Esophagus mucosa (tissue), 1 donor: ENCODE measurements around the gene MAP3K5. TPM values are rescaled to one million over a fixed set of nuclear protein-coding genes. Genes with fewer than 3 reads are reported as not detected.

ENCODE experiments used
- ATAC-seq: fragments of 200-7000 bp; cut with Tn5 transposase; one replicate; pipeline ENCODE4 v1.9.1; 2020
- total RNA-seq: library from RNA; stranded (reverse); gene quantifications from one replicate; pipeline ENCODE4 v1.2.4, GENCODE V29; 2023
- donor health status: DM: yes; HTN: yes; CAD: no.

The MAP3K5 gene
- total RNA-seq, 1 donor from 2014 or later: 14.5 TPM

DNA sequence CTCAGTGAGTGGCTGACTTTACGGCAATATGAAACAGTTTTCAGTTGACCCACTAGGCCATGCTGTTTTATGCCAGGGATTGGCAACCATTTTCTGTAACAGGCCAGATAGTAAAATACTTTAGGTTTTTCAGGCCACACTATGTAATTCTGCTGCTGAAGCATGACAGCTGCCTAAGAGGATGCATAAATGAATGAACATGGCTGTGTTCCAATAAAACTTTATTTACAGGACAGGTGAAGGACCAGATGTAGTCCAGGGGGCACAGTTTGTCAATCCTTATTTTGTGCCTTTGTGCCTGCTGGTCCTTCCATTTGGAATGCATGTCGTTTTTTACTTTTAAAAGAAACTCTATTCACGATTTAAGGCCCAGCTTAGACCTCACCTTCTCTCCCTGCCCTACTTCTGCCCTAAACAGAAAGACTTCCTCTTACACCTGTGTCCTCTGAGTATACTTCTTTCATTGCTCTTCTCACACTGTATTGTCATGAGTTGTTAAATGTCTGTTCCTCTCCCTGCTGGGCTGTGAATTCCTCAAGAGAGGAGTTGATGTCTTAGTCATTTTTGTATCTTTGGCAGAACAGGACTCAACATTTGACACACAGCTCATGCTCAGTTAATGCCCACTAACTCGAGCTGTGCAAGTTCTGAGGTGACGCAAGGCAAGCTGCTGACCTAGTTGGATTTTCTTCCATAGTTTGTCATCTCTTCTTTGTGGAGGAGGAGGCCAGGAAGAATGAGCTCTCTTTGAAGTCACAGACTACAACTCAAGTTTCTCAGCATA lies 152.0 kb downstream of the MAP3K5 start:
- peak; percentile 59 for ATAC-seq

DNA sequence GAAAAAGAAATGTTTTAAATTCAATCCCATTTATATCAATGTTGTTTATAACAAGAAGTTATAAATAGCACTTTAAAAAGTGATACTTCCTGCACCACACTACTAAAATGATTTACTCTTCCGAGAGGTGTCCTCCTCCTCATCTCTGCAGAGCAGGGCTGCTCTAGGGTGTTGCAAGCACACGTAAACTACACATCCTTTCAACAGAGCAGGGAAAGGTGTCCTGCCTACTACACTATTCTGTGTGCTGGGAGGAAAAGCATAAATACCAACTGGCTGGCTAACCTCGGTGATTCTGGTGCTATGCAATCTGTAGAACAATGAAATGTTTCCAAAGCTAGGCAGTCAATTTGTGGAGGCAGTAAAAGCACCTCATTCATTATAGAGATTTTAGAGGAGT lies 152.6 kb downstream of the MAP3K5 start:
- ATAC-seq: no peak

DNA sequence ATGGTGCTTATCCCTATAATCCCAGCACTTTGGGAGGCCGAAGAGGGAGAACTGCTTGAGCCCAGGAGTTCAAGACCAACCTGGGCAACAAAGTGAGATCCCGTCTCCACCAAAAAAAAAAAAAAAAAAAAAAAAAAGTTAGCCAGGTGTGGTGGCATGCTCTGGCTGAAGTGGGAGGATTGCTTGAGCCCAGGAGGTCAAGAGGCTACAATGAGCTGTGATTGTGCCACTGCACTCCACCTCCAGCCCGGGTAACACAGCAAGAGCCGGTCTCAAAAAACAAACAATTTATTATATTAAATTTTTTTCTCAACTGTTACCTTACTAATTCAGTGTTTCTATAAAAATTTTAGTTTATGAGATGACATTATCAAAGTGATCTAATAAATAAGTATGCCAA lies 156.7 kb downstream of the MAP3K5 start:
- ATAC-seq: no peak

DNA sequence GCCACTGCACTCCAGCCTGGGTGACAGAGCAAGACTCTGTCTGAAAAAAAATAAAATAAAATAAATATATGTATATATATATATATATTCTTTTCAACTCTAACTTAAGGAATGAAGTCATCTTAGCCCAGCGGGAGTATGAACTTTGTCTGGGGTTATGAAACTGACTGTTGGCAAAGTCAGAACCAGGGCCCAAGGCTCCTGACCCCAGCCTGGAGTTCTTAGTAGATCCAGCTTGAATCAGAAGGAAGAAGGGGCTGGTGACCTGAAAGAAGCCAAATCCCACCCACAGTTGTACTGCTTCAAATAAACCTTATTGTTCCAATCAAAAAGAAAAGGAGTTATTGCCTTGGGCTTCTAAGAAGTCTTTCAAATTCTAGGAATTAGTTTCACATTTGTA lies 158.9 kb downstream of the MAP3K5 start:
- no peak for ATAC-seq

DNA sequence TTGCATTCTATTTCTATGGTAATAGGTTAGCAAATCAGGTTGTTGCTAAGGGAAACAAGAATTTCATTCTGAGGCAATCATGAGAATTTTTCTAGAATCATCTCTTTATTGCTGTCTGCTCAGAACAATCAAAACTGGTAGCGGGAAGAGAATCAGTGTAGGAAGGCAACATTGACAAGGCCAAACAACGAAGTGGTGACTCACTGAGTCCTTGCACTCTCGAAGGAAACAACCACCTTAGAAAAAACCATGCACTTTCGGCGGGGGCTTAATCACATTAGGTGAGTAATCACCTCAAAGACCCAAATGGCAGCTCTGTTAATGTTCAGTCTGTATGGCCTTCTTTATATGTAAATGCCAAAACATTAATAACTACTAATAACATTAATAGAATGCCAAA lies 163.3 kb downstream of the MAP3K5 start:
- no peak for ATAC-seq

DNA sequence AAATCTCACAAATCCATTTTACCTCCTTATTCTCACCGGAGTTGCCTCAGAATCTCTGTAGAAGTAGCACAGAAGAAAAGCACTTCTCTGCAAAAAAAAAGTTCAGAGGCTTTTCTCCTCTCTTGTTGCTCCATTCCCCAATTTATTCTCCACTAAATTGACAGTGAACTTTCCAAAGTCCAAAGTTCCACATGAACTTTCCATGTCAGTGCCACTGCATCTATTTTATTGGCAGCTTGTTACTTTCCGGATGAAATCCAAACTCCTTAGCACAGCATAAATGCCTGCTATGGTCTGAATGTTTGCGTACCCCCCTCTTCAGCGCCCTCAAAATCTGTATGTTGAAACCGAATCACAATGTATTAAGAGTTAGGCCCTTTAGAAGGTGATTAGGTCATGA lies 165.1 kb downstream of the MAP3K5 start:
- no peak for ATAC-seq

DNA sequence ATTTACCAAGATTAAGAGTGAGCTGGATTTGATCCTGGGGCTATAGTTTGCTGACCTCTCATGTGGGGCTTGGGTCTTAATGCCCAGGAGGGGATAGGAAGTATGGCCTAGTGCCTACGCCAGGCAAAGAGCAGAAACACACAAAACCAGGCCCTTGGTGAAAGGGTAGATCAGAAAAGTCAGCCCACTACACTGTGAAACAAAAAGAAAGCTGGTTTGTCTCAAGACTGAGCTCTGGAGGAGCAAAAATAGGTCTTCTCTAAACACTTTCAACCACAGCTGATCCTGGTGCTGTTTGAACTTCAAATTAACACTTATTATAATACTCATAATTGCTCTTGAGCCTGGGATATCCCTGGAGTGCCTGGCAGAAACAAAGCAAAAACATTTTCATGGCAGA lies 167.0 kb downstream of the MAP3K5 start:
- ATAC-seq: no peak

DNA sequence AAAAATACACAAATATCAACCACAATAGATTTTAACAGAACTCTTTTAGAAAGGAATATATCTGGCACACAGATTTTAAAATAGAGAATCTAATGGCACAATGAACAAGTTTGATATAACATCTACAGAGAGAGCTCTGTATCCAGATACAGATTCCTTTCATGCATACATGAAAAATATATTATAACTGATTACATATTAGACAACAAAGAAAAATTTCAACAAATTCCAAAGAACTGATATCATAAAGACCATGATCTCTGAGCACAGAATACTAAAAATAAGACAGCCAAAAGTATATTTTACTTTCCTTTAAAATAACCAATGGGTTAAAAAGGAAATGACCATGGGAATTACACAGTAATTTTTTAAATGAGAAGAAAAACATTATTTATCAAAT lies 167.9 kb downstream of the MAP3K5 start:
- no peak for ATAC-seq

DNA sequence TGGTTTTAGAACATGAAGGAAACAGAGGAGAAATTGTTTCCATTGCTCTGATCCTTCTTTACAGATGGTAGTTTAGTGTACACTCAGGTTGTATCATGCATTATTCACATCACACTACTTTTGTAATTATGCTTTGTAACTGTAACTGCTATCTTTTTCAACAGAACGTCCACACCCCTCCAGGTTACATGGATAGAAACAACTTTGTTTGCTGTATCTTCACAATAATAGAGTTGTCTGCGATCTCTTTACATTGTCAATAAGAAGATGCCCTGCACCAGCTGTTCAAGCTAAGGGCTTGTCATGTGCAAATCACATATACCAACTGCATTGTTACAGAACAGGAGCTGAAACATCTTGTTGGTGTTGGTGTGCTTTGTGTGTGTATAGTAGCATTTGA lies 174.2 kb downstream of the MAP3K5 start:
- no peak for ATAC-seq

DNA sequence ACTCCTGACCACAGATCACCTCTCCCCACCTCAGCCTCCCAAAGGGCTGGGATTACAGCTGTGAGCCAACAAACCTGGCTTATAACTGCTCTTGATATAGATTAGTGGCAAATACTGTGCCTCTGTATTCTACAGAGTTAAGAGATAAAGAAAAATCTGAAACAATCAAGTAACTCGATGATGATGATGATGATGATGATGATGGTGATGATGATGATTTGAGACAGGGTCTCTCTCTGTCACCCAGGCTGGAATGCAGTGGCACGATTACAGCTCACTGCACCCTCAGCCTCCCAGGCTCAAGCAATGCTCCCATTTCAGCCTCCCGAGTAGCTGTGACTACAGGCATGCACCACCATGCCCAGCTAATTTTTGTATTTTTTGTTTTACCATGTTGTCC lies 175.8 kb downstream of the MAP3K5 start:
- no peak for ATAC-seq

DNA sequence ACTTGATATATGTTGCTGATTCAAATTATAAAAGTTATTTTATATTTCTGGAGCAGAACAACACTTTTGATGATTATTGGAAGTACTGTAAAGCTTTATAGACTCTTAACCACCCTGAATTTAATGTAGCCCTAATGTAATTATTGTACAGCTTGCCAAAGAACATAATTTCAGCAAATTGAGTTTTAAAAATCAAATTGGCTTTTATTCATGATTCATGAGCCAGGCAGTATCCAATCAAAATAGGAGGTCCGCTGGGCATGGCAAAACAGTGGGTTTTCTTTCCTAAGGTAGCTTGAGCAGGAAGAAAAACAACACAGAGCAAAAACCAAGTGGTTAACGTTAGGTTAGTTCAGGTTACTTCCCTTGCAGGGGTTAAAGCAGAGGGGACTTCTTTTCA lies 177.3 kb downstream of the MAP3K5 start:
- no peak for ATAC-seq

DNA sequence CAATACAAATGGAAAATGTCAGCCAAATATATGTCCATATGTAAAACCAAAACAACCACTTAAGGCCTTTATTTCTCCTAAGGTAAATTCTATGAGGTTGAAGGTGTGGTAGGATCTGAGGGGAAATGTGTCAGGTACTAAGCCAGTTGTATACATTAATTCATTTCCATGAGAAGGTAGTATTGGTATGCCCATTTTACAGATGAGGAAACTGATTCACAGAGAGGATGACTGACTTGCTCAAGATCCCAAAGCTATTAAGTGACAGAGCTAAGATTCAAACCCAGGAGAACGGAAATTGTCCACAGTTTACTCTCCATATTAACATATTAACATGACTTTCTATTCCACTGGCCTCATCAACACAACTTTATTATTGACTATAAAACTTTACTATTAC lies 177.9 kb downstream of the MAP3K5 start:
- no peak for ATAC-seq

DNA sequence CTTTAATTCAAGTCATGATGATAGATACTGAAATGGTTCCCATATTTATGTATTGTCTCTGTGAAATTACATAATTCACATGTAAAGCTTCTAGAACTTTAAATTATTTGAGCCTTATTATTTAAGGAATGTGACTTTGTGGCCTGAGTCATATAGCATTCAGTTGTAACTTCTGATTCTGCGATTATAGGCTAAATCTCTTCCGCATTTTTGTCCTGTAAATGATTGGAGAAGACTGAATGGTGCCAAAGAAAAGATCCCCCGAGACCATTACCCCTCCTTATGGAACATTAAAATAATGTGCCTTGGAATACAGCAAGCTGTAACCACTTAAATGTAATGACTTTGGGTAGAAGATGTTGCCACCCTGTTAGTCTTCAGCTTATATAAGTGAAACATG lies 178.8 kb downstream of the MAP3K5 start:
- ATAC-seq: no peak

DNA sequence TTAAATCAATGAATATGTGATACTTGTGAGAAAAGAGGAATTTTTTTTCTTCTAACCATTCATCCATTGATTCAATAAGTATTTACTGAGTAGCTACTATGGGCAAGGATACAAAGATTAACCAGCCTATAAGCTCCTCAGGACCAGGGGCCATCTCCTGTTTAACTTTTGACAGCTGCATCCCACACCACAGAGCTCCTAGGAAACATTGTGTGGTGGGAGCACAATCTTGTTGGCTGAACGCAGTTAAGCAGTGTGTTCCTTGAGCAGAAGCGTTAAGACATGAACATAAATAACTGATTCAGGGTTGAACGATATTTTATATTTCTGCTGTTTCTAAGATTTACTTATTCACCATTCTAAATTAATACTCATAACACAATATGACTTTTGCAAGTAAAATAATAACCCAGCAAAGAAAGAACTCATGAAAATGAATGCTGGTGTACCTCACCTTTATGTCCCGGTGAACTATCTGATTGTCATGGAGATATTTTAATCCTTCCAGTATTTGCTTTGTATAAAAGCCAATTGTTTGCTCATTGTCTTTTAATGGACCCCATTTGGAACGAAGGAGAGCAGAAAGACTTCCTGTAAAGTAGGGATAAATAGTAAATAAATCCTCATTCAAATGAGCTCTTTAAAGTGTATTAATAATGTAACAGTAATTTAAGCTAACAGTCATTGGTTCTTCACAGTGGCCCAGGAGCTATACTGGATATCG lies 179.4 kb downstream of the MAP3K5 start:
- ATAC-seq: no peak

DNA sequence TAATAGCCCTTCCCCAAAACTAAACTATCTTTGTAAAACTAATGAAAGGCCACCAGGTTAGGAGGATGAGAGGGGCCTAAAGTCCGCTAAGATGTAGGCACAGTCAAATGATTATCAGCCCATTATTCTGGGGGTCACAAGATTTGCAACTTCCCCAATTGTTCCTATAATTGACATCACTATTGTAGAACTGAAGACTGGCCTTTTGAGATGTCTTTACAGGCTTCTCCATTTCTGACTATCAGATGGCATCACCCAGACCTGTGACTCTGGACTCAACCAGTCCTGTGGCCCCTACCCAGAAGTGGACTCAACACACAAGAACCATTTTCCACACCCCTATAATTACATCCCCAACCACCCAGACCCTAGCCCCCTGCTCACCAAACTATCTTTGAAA lies 180.5 kb downstream of the MAP3K5 start:
- no peak for ATAC-seq

DNA sequence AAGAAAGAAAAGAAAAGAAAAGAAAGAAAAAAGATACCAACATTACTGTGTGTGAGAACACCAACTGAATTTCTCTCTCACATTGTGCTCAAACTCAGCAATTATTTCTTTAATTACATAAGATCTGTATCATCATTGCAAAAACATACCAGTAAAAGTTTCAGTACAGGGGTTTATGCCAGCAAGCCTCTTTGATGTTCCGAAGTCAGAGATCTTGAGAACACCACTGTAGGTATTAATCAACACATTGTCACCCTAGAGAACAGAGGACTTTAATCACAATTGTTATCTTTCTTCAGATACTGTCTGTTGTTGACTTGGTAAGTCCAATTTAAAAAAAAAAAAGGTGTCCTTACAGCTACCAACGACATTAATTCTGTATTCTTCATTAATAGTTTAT lies 181.1 kb downstream of the MAP3K5 start:
- no peak for ATAC-seq

DNA sequence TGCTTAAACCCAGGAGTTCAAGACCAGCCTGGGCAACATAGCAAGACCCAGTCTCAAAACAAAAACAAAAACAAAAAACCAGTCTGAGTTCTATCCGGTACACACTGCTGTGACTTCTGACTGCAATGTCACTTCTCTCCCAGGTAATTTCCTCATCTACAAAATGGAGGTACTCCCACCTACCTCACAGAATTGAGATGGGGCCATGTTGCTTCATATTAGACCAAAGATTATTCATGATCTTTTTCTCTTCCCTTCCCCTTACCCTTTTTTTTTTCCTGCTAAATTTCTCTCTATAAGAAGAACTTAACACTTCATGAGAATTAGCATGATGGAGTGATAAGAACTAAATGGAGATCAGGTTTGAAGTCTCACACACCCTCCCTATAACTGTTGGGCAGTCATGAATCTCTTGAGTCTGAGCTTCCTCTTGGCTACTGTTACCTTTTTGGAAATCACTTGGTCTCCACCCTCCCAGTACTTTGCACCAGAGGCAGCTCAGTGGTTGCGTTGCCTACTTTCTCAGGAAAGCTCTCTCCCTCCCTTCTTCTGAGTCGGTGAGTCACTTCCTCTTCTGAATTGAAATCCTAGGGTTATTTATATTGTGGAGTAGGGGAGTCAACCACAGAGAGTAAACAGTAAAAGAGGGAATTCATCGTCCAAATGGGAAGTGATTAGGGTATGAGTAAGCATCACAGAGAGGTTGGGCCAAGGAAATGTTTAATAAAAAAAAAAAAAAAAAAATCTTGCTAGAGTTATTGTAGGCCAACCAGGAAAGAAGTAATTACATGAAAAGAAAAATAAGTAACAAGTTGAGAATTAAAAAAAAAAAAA lies 182.2 kb downstream of the MAP3K5 start:
- peak; percentile 93 for ATAC-seq

DNA sequence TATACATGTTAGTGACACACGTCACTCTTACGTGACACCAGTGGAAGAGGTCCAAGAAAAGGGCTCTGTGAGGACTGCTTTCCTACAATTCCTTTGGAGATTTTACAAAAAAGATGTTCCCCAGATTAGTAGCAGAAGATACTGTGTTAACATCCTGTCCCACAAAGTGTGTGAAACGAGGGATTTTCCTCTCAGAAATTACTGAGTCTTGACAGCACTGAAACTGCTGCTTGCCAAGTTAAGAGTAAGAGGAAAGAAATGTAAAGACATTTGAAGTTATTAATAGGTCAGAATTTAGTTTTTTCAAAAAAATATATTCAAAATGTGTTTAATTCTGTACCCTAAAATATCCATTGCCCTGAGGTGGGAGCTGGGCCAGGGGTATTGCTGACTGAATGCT lies 183.3 kb downstream of the MAP3K5 start:
- no peak for ATAC-seq

DNA sequence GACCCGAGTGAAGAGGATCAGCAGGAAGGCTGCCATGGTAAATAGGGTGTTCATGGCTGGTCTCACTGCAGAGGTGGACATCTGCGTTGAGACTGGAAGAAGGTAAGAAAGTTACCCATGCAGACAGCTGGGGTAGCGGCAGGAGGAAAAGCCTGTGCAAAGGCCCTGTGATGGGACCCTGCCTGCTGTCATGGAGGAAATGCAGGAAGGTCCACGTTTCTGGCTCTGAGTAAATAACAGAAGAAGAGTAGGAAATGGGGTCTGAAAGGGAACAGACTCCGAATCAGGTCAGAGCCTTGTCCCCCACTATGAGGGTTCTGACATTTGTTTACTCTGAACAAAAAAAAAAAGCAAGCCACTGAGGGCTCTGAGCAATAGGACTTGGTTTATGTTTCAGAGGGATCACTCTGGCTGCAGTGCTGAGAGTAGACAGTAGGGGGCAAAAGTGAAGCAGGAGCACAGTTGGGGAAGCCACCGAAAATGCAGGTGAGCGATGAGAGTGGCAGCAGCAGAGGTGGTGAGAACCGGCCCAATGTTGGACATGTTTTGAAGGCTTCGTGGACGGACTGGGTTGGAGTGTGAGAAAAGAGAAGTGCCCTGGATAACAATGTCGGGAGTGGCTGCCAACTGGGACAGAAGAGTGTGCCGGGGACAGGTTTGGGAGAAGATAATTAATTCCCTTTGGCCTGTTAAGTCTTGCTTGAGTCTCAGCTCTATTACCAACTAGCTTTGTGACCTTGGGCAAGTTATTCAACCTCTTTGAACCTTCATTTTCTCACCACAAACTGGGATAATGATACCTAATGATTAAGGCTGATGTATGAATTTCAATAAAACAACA lies 184.1 kb downstream of the MAP3K5 start:
- peak; percentile 80 for ATAC-seq

DNA sequence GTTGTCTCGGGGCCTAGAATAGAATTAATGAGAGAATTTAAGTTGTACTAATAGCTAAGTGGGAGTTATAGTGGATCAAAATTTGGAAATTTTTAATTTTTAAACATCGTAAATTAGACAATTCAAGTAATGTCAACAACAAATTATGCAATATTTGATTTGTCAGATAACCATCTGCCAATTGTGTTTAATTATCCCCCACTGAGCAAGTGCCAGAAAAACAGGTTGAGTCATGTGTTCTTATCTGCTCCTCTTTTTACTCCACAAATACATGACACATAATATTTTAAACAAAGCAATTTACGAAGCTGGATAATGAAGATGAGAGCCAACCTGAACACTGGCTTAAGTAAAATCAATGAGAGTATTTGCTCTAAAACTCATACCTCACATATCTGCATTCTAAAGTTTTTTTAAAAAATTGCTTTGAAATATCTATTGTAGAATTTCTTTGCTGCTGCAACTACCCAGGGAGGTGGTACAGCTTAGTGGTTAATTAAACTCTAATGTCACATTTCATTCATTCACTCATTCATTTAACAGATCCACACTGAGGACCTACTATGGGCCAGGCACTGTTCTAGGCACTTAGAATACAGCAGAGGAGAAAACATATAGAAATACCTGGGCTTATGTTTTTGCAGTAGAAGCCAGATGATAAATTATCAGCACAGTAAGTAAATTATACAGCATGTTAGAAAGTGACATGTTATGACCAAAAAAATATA lies 184.9 kb downstream of the MAP3K5 start:
- no peak for ATAC-seq

DNA sequence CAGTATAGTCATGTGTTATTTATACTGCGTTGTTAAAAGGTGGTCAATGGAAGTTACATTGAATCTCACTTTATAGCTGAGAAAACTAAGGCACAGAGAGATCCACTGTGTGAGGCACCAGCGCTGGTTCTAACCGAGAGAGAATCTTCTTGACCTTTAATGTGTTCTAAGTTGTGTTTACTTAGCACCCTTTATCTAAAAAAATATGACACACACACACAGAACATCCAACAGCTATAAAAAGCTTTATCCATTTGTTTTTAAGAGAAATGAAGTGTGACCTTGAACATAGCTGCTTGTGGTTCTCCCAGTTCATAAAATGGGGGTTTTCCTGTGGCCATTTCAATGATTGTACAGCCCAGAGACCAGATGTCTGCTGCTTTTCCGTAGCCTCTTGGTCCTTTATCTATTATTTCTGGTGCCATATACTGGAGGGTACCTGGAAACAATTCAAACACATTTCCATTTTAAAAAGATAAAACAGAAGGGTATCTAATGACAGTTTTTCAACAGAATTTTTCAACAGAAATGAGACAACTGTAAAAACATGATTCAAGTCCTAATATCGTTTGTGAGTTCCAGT lies 187.3 kb downstream of the MAP3K5 start:
- ATAC-seq: no peak
